Measurements from ENCODE around the gene PPP6R3. TPM values are rescaled to one million over a fixed set of nuclear protein-coding genes. Genes with fewer than 3 reads are reported as not detected.

The PPP6R3 gene
- total and polyA plus RNA-seq, 2 of the 13 experiments (the other 11 are each of a cell fraction or from before 2014, with no cell fraction given), result 41.2 to 83.4 TPM

DNA sequence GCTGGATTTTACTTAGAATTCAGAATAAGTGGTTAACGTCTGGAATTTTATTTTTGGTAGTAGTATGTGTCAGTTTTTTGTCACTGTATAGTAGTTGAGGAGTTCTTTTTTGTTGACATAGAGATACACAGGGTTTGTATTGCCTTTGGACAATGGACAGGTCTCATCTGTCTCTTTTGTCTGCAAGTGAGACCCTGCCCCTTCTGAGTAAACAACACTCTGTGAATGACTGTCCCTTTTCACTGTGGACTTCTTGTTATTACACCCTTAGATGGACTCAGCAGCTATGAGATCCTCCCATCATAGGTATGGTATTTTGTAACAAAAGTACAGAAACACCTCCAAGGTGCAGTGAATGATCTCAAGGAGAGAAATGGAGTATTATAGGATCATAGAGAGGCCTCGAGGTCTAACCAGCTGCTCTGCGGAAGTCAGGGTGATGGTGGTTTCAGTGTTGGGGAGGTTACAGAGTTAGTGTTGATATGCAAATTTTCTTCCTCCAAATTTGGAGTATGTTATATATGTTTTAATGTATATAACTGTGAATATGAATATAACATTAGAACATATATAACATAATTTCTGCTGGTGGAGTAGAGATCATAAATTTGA, 7.8 kb downstream of the PPP6R3 start (continued):
- no peak for TF ChIP-seq ERF (CRISPR knock-in tag; IDR thresholded peaks at IDR 0.05)
- no peak for TF ChIP-seq HDAC2 (CRISPR knock-in tag; IDR thresholded peaks at IDR 0.05)
- TF ChIP-seq ZFP36 (IDR thresholded peaks at IDR 0.05; ENCODE audit: borderline replicate concordance, low read depth, low read length, partially characterized antibody), result no peak
- TF ChIP-seq RBM39 (IDR thresholded peaks at IDR 0.05; ENCODE audit: low read depth, low read length, poor library complexity, severe bottlenecking), result no peak
- TF ChIP-seq SP5 (CRISPR knock-in tag; IDR thresholded peaks at IDR 0.05; ENCODE audit: borderline replicate concordance, low read depth), result 0 out of 2 replicates have a peak, but pooled peaks have one; percentile 14
- TF ChIP-seq, protein P1, sequence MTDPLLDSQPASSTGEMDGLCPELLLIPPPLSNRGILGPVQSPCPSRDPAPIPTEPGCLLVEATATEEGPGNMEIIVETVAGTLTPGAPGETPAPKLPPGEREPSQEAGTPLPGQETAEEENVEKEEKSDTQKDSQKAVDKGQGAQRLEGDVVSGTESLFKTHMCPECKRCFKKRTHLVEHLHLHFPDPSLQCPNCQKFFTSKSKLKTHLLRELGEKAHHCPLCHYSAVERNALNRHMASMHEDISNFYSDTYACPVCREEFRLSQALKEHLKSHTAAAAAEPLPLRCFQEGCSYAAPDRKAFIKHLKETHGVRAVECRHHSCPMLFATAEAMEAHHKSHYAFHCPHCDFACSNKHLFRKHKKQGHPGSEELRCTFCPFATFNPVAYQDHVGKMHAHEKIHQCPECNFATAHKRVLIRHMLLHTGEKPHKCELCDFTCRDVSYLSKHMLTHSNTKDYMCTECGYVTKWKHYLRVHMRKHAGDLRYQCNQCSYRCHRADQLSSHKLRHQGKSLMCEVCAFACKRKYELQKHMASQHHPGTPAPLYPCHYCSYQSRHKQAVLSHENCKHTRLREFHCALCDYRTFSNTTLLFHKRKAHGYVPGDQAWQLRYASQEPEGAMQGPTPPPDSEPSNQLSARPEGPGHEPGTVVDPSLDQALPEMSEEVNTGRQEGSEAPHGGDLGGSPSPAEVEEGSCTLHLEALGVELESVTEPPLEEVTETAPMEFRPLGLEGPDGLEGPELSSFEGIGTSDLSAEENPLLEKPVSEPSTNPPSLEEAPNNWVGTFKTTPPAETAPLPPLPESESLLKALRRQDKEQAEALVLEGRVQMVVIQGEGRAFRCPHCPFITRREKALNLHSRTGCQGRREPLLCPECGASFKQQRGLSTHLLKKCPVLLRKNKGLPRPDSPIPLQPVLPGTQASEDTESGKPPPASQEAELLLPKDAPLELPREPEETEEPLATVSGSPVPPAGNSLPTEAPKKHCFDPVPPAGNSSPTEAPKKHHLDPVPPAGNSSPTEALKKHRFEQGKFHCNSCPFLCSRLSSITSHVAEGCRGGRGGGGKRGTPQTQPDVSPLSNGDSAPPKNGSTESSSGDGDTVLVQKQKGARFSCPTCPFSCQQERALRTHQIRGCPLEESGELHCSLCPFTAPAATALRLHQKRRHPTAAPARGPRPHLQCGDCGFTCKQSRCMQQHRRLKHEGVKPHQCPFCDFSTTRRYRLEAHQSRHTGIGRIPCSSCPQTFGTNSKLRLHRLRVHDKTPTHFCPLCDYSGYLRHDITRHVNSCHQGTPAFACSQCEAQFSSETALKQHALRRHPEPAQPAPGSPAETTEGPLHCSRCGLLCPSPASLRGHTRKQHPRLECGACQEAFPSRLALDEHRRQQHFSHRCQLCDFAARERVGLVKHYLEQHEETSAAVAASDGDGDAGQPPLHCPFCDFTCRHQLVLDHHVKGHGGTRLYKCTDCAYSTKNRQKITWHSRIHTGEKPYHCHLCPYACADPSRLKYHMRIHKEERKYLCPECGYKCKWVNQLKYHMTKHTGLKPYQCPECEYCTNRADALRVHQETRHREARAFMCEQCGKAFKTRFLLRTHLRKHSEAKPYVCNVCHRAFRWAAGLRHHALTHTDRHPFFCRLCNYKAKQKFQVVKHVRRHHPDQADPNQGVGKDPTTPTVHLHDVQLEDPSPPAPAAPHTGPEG (CRISPR knock-in tag; IDR thresholded peaks at IDR 0.05), result no peak
- no peak for TF ChIP-seq ZNF546 (CRISPR knock-in tag; conservative IDR thresholded peaks at IDR 0.05)
- 0 out of 2 replicates have a peak, but pooled peaks have one; percentile 23 for TF ChIP-seq RCOR2 (CRISPR knock-in tag; IDR thresholded peaks at IDR 0.05)
- 0 out of 2 replicates have a peak, but pooled peaks have one; percentile 25 for TF ChIP-seq NCOA2 (CRISPR knock-in tag; IDR thresholded peaks at IDR 0.05)
- TF ChIP-seq ZNF691 (CRISPR knock-in tag; IDR thresholded peaks at IDR 0.05; ENCODE audit: borderline replicate concordance, low read depth), result no peak
- no peak for TF ChIP-seq NCOR1 (IDR thresholded peaks at IDR 0.05; ENCODE audit: borderline replicate concordance, low read length)
- no peak for TF ChIP-seq ZNF407 (CRISPR knock-in tag; IDR thresholded peaks at IDR 0.05; ENCODE audit: not compliant biosample characterization)
- TF ChIP-seq MTF2 (CRISPR knock-in tag; IDR thresholded peaks at IDR 0.05; ENCODE audit: borderline replicate concordance), result no peak
